ENCODE data around the gene MYOZ1. TPM values are rescaled to one million over a fixed set of nuclear protein-coding genes. Genes with fewer than 3 reads are reported as not detected.
"Not testable (repeated sequence)": the region's sequence is repeated elsewhere in the genome, so short reads cannot be mapped to it uniquely, and the experiment has no call there.

Gene MYOZ1
- total RNA-seq, 4 donors from 2014 or later, result 0.73 to 1.3 TPM; not detected in 2

GRCh38 chr10:73625884-73626752 lies 15.2 kb downstream of the MYOZ1 start:
- H3K36me3 ChIP-seq, result no peaks in the 10 kb centered on the region
- under 1% methylated on average over 37 of the region's 42 CpGs for WGBS
- H3K4me1 ChIP-seq, result peaks cover 17% of the 10 kb centered on the region
- no peaks in the 10 kb centered on the region for H3K9me3 ChIP-seq
- H3K4me3 ChIP-seq, result peak overlapping the region; percentile 95
- peak overlapping the region; percentile 92 for H3K27ac ChIP-seq
- TF ChIP-seq EP300 (IDR thresholded peaks at IDR 0.05) (no peak), CTCF (IDR thresholded peaks at IDR 0.05) (no peak), POLR2A (IDR thresholded peaks at IDR 0.05) (peak in 1 of 2 donors; percentile 58), POLR2AphosphoS5 (IDR thresholded peaks at IDR 0.05) (peak; percentile 48 to 84 (median 52))
- H3K27me3 ChIP-seq, result no peaks in the 10 kb centered on the region
- DNase-seq (ENCODE audit: low spot score in 2 of 2), result peak; percentile 95

GRCh38 chr10:73625004-73625883 lies 16.0 kb downstream of the MYOZ1 start:
- under 1% methylated on average over 44 of the region's 46 CpGs for WGBS
- DNase-seq (ENCODE audit: low spot score in 2 of 2), result peak in 1 of 2 donors; percentile 68
- TF ChIP-seq CTCF (IDR thresholded peaks at IDR 0.05) (no peak), POLR2A (IDR thresholded peaks at IDR 0.05) (no peak), POLR2AphosphoS5 (IDR thresholded peaks at IDR 0.05) (no peak), EP300 (IDR thresholded peaks at IDR 0.05) (no peak)

GRCh38 chr10:73623056-73623455 lies 18.2 kb downstream of the MYOZ1 start:
- Histone ChIP-seq H3K27me3 (no peaks in the 10 kb centered on the region), H3K4me3 (no peak overlapping the region), H3K36me3 (no peaks in the 10 kb centered on the region), H3K4me1 (peaks cover 17% of the 10 kb centered on the region), H3K27ac (no peak overlapping the region), H3K9me3 (no peaks in the 10 kb centered on the region)
- WGBS, result 89% methylated on average over 4 of the region's 4 CpGs
- TF ChIP-seq POLR2A (IDR thresholded peaks at IDR 0.05) (no peak), CTCF (IDR thresholded peaks at IDR 0.05) (no peak), EP300 (IDR thresholded peaks at IDR 0.05) (no peak), POLR2AphosphoS5 (IDR thresholded peaks at IDR 0.05) (no peak)
- no peak for DNase-seq (ENCODE audit: low spot score in 2 of 2)

More at GRCh38 chr10:73625004-73625883, 16.0 kb downstream of the MYOZ1 start:
- H3K4me3 ChIP-seq, result peak overlapping the region; percentile 95
- no peaks in the 10 kb centered on the region for H3K36me3 ChIP-seq
- peaks cover 17% of the 10 kb centered on the region for H3K4me1 ChIP-seq
- H3K27me3 ChIP-seq, result no peaks in the 10 kb centered on the region
- H3K9me3 ChIP-seq, result no peaks in the 10 kb centered on the region
- peak overlapping the region; percentile 92 for H3K27ac ChIP-seq

- H3K36me3 ChIP-seq; H3K9me3 ChIP-seq; H3K4me1 ChIP-seq; H3K27ac ChIP-seq; H3K4me3 ChIP-seq; H3K27me3 ChIP-seq; DNase-seq (ENCODE audit: low spot score in 2 of 2): not testable (repeated sequence)
- 92% methylated on average over 12 of the region's 12 CpGs for WGBS
These were observed 20.3 kb downstream of the MYOZ1 start for GRCh38 chr10:73620974-73621373.

GRCh38 chr10:73617143-73617542 lies 24.1 kb downstream of the MYOZ1 start:
- not testable (repeated sequence) for H3K27ac ChIP-seq; H3K36me3 ChIP-seq; H3K4me1 ChIP-seq; H3K4me3 ChIP-seq; DNase-seq (ENCODE audit: low spot score in 2 of 2); H3K9me3 ChIP-seq; H3K27me3 ChIP-seq
- 97% methylated on average over 8 of the region's 8 CpGs for whole genome bisulfite sequencing

GRCh38 chr10:73614720-73615119 lies 26.6 kb downstream of the MYOZ1 start:
- Histone ChIP-seq H3K27me3 (no peaks in the 10 kb centered on the region), H3K4me3 (no peak overlapping the region), H3K36me3 (no peaks in the 10 kb centered on the region), H3K27ac (no peak overlapping the region), H3K4me1 (no peaks in the 10 kb centered on the region), H3K9me3 (no peaks in the 10 kb centered on the region)
- no peak for TF ChIP-seq POLR2AphosphoS5 (IDR thresholded peaks at IDR 0.05)
- 88% methylated on average over 3 of the region's 3 CpGs for whole genome bisulfite sequencing
- no peak for DNase-seq (ENCODE audit: low spot score in 2 of 2)
